Measurements from ENCODE around the gene MAX. TPM values are rescaled to one million over a fixed set of nuclear protein-coding genes. Genes with fewer than 3 reads are reported as not detected.
"Not testable (repeated sequence)": the region's sequence is repeated elsewhere in the genome, so short reads cannot be mapped to it uniquely, and the experiment has no call there.

Gene MAX
- total RNA-seq, 1 experiment from 2014 or later: 72.9 TPM

GRCh38 chr14:65032319-65032718 lies 70.0 kb downstream of the MAX start:
- H3K36me3 Mint-ChIP-seq (ENCODE audit: insufficient read depth in 1 of 3, low read depth in 3 of 3): peaks cover 6 to 50% (median 37%) of the 10 kb centered on the region in 3 experiments
- H3K27me3 Mint-ChIP-seq (ENCODE audit: low read depth): no peaks in the 10 kb centered on the region
- H3K27me3 ChIP-seq (ENCODE audit: insufficient read depth, low read length): no peaks in the 10 kb centered on the region
- no peaks in the 10 kb centered on the region for H3K9me3 Mint-ChIP-seq
- no peak overlapping the region for H2BK15ac ChIP-seq (ENCODE audit: low read depth, low read length)
- H2BK5ac ChIP-seq (ENCODE audit: insufficient read length, low read length): no peak overlapping the region
- no CpG with 5 or more reads among the region's 11 CpGs for WGBS (ENCODE audit: extremely low coverage, insufficient read length, low lambda C conversion rate)
- no peak overlapping the region for H3K18ac ChIP-seq (ENCODE audit: insufficient read length, low read depth, low read length)
- H2AFZ ChIP-seq (ENCODE audit: low read length): no peak overlapping the region
- no peaks in the 10 kb centered on the region for H3K23me2 ChIP-seq (ENCODE audit: insufficient read length, low read depth, low read length, poor library complexity, severe bottlenecking)
- H2BK20ac ChIP-seq (ENCODE audit: low read depth, low read length, poor library complexity, severe bottlenecking): no peak overlapping the region
- H3K4me3 Mint-ChIP-seq: no peak overlapping the region
- no peak overlapping the region for H3K14ac ChIP-seq (ENCODE audit: insufficient read depth, low read length)
- no peak overlapping the region for H4K8ac ChIP-seq (replicated peaks; ENCODE audit: insufficient read length, low read depth, low read length)
- no peak overlapping the region for H2AK5ac ChIP-seq (ENCODE audit: insufficient read length, low read length)
- H3K4me1 Mint-ChIP-seq: no peaks in the 10 kb centered on the region
- no peak overlapping the region for H3K4ac ChIP-seq (ENCODE audit: low read depth, low read length)
- H3T11ph ChIP-seq (ENCODE audit: low read length): no peak overlapping the region
- no peak overlapping the region for H3K4me2 ChIP-seq (ENCODE audit: insufficient read depth, insufficient read length, low read length)
- no peak overlapping the region for H2BK120ac ChIP-seq (ENCODE audit: low read depth, low read length, poor library complexity, severe bottlenecking)
- no peaks in the 10 kb centered on the region for H4K20me1 ChIP-seq (ENCODE audit: control insufficient read depth, insufficient read depth, insufficient read length)
- no peak for TF ChIP-seq CTCF (conservative IDR thresholded peaks at IDR 0.05)
- H3K56ac ChIP-seq (ENCODE audit: insufficient read length, low read depth, low read length): no peak overlapping the region
- no peak overlapping the region for H3K27ac ChIP-seq (ENCODE audit: insufficient read length, low read depth, low read length)
- no peak overlapping the region for H2BK12ac ChIP-seq (ENCODE audit: insufficient read length, low read depth, low read length)
- H3K23ac ChIP-seq (ENCODE audit: insufficient read length, low read depth, low read length): no peak overlapping the region
- no peak overlapping the region for H3K9ac ChIP-seq (ENCODE audit: extremely low read depth, insufficient read length, low read length)
- H4K5ac ChIP-seq (ENCODE audit: insufficient read length, low read depth, low read length): no peak overlapping the region
- no peak overlapping the region for H3K27ac Mint-ChIP-seq
- H3K4me1 ChIP-seq (ENCODE audit: insufficient read depth, low read length): no peaks in the 10 kb centered on the region
- DNase-seq: no peak
- H4K91ac ChIP-seq (ENCODE audit: insufficient read length, low read depth, low read length): no peak overlapping the region
- no peaks in the 10 kb centered on the region for H3K9me3 ChIP-seq (ENCODE audit: control insufficient read depth, low read depth, low read length)
- H3K79me1 ChIP-seq (ENCODE audit: insufficient read depth, low read depth, low read length, poor library complexity, severe bottlenecking): no peaks in the 10 kb centered on the region
- H3K79me2 ChIP-seq (ENCODE audit: insufficient read depth, low read length): no peaks in the 10 kb centered on the region

DNA sequence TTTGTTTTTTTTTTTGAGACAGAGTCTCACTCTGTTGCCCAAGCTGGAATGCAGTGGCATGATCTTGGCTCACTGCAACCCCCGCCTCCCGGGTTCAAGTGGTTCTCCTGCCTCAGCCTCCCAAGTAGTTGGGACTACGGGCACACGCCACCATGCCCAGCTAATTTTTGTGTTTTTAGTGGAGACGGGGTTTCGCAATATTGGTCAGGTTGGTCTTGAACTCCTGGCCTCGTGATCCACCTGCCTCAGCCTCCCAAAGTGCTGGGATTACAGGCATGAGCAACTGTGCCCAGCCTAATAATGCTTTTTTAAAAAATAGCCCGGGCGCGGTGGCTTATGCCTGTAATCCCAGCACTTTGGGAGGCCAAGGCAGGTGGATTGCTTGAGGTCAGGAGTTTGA lies 71.0 kb downstream of the MAX start:
- H3K4me2 ChIP-seq (ENCODE audit: insufficient read depth, insufficient read length, low read length); H4K8ac ChIP-seq (replicated peaks; ENCODE audit: insufficient read length, low read depth, low read length); H3K9ac ChIP-seq (ENCODE audit: extremely low read depth, insufficient read length, low read length); H3K27ac ChIP-seq (ENCODE audit: insufficient read length, low read depth, low read length); H2AFZ ChIP-seq (ENCODE audit: low read length); H4K5ac ChIP-seq (ENCODE audit: insufficient read length, low read depth, low read length); H3K4me1 Mint-ChIP-seq; H2BK12ac ChIP-seq (ENCODE audit: insufficient read length, low read depth, low read length); H3K4me3 Mint-ChIP-seq; H3K9me3 ChIP-seq (ENCODE audit: control insufficient read depth, low read depth, low read length); DNase-seq; H2BK20ac ChIP-seq (ENCODE audit: low read depth, low read length, poor library complexity, severe bottlenecking); H3K56ac ChIP-seq (ENCODE audit: insufficient read length, low read depth, low read length); H3K23ac ChIP-seq (ENCODE audit: insufficient read length, low read depth, low read length); H3K79me1 ChIP-seq (ENCODE audit: insufficient read depth, low read depth, low read length, poor library complexity, severe bottlenecking); H3K9me3 Mint-ChIP-seq; H3K79me2 ChIP-seq (ENCODE audit: insufficient read depth, low read length); H3K27me3 ChIP-seq (ENCODE audit: insufficient read depth, low read length); H2BK15ac ChIP-seq (ENCODE audit: low read depth, low read length); H2BK120ac ChIP-seq (ENCODE audit: low read depth, low read length, poor library complexity, severe bottlenecking); H3T11ph ChIP-seq (ENCODE audit: low read length); H3K23me2 ChIP-seq (ENCODE audit: insufficient read length, low read depth, low read length, poor library complexity, severe bottlenecking); H3K4me1 ChIP-seq (ENCODE audit: insufficient read depth, low read length); H4K91ac ChIP-seq (ENCODE audit: insufficient read length, low read depth, low read length); H3K14ac ChIP-seq (ENCODE audit: insufficient read depth, low read length); H2AK5ac ChIP-seq (ENCODE audit: insufficient read length, low read length); H3K18ac ChIP-seq (ENCODE audit: insufficient read length, low read depth, low read length); H2BK5ac ChIP-seq (ENCODE audit: insufficient read length, low read length); H3K27ac Mint-ChIP-seq; H3K4ac ChIP-seq (ENCODE audit: low read depth, low read length); H4K20me1 ChIP-seq (ENCODE audit: control insufficient read depth, insufficient read depth, insufficient read length); H3K27me3 Mint-ChIP-seq (ENCODE audit: low read depth): not testable (repeated sequence)
- WGBS (ENCODE audit: extremely low coverage, insufficient read length, low lambda C conversion rate): no CpG with 5 or more reads among the region's 10 CpGs
- H3K36me3 Mint-ChIP-seq (ENCODE audit: insufficient read depth in 1 of 3, low read depth in 3 of 3): peaks cover 6 to 55% (median 44%) of the 10 kb centered on the region in 3 experiments
